T1000 (cell line): ENCODE results near the gene PARP4.
"Not testable (repeated sequence)": the region's sequence is repeated elsewhere in the genome, so short reads cannot be mapped to it uniquely, and the experiment has no call there.

Experiments
- DNase-seq: peaks from one replicate; lab custom pipeline; 2025; ENCODE audit warnings: mixed read lengths; lab: John Stamatoyannopoulos, UW

Gene PARP4

GRCh38 chr13:24505756-24506155, 6.8 kb downstream of the PARP4 start:
- no peak for DNase-seq

DNA sequence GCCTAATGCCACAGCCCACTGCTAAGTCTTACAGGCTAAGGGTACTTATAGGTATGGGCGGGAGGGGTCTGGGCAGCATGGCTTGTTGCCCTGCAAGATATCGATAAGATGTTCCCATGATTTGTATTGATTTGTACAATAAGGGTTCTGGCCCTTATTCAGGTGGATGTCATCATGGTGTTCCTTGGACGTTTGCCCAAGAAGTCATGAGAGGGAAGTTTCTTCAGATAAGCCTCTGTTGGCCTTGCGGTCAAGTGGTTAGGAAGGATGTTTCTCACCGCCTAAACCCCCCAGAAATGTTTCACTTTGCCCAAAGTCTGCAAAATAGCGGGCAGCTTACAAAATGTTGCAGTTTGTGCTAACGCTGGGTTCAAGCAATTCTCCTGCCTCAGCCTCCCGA, 7.3 kb downstream of the PARP4 start:
- DNase-seq = no peak

GRCh38 chr13:24503379-24503696, 9.2 kb downstream of the PARP4 start:
- DNase-seq = no peak

DNA sequence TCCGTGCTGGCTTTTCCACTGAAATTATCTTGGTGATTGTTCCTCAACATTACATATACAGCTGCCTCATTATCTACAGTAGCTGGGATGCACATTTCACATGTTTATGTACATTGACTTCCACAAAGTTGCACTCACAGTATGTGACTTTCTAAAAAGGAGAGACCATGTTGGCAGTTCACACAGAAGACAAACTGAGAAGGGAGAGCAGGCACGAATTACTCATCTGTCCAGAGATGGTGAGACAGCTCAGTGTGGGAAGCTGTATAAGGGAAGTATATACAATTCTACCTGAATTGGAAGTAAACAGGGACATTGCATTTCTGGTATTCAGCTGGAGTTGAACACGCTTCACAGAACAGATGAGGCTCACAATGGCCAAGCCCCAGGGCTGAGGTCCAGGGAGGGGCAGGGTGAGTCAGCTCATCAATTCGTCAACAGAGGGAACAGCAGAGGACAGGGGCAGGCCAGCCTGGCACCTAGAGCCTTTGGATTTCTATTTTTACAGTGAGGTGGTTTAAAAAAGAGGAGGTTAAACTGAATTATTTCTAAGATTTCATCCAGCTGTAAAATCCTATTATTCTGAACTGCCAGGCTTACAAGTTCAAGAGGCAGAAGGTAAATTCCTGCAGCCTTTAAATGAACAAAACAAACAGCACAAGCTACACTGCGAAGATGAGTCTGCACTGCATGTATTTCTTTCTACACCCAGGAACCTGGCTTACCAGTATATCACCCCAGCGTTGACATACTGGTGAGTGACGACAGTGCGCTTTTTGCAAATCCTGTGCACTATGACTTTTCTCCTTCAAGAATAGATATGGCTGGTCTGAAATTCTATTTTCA, 9.8 kb downstream of the PARP4 start:
- no peak for DNase-seq

- DNase-seq = no peak
Observed at GRCh38 chr13:24500977-24501376, 11.6 kb downstream of the PARP4 start.

- no peak for DNase-seq
Observed at GRCh38 chr13:24497742-24498141, 14.8 kb downstream of the PARP4 start.

DNA sequence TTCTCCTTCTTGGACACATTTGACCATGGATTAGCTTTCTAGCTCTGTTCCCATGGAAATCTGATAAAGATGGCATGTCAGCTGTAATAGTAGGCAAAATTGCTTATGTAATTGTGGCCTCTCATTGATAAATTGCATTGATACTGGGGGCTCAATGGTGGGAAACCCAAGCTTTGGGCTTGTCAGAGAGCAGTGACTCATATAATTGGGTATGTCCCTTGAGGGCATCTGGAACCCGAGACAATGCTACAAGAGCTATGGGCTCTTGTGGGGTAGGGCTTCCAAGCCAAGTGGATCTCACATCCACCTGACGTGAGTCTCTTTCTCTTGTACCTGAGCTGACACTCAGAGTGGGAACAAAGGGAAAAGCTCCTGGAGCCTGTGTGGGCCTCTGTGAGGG, 16.3 kb downstream of the PARP4 start:
- not testable (repeated sequence) for DNase-seq

DNA sequence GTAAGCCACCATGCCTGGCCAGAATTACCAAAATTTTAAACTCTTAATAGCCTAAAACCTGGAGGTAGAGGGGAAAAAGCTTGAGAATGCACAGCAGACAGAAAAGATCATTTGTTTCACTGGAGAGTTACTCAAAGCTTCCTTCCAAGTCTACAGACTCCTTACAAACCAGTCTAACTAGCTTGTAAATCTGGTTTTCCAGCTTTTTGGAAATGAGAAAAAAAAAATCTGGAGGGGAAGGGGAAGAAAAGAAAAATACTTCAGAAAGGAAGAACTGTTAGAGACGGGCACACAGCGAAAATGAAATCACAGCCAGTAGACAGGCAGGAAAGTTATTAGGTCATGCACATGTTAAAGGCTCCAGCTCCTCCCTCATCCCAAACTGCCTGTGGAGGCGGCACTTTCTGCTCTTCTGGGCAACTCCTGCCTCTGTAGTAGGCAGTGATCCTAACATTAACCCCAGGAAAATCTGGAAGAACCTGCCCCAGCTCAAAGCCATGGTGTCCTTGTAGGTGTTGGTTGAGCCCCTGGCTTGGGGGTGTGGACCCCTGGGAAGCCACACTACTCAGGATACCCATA, 17.3 kb downstream of the PARP4 start:
- no peak for DNase-seq

- no peak for DNase-seq
Observed at GRCh38 chr13:24493356-24493755, 19.2 kb downstream of the PARP4 start.

DNA sequence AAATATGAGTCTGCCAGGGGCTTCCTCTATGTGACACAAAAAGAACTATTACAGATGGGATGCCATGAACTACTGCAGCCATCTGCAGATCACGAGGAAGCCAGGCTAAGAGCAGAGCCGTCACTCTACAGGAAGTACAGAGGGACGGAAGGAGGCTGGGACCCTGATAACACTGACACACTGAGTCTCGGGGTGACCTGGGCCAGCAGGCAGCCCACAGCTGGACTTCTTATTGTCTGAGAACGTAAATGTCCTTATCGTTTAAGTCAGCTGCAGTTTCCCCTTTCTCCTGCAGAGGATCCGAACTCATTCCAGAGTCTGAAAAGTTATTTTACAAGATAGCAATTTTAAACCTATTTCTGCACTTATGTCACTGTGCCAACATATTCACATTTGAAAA, 20.7 kb downstream of the PARP4 start:
- no peak for DNase-seq

DNA sequence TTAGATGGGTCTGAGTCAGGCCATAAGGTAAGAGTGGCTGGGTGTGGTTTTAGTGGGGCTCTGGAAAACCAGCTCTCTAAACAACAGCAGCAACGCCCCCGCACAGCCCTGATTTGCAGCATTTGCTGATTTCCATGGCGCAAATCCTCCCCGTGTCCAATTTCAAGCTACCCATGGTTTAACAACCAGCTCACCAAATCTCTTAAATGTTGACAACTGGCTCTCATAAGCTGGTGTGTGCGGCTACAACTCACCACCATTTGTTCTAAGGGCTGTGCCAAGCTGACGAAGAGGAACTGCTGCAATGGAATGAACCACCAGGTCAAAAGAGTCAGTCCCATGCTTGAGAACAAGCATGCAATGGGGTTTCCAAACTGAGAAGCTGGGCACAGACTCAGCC, 22.9 kb downstream of the PARP4 start:
- no peak for DNase-seq

- DNase-seq = not testable (repeated sequence)
Observed at GRCh38 chr13:24488092-24488491, 24.5 kb downstream of the PARP4 start.

GRCh38 chr13:24486017-24486657, 26.4 kb downstream of the PARP4 start:
- not testable (repeated sequence) for DNase-seq

- DNase-seq = no peak
Observed at GRCh38 chr13:24473686-24474085, 38.9 kb downstream of the PARP4 start.

DNA sequence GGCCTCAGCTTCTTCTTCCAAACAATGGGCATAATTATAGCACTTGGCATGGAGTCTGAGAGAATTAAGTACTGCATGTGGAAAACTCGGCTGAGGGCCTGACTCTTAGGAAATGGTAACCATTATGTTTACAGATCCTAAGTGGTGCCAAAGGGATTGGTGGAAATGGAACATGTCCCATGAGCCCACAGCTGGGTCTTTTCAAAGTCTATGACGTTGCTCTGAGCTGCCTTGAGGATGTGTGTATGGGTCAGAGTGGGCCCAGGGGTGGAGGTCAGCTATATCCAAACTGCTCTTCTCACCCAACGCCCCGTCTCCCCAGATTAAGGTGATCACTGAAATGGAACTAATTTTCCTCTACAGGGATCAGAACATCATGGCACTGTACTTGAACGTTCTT, 40.4 kb downstream of the PARP4 start:
- DNase-seq = not testable (repeated sequence)

DNA sequence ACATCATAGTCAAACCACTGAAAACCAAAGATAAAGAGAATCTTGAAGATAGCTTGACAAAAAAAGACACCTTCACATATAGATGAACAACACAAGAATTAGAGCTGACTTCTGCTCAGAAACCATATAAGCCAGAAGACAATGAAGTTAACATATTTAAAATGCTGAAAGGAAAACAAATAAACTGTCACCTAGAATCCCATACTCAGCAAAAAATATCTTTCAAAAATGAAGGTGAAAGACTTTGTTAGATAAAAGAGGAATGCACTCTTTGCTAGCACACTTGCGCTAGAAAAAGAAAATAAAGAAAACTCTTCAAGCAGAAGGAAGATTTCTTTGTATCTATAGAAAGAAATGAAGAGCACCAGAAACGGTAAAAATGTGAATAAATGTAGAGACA, 49.5 kb downstream of the PARP4 start:
- DNase-seq = no peak

- no peak for DNase-seq
Observed at GRCh38 chr13:24460256-24460655, 52.3 kb downstream of the PARP4 start.

DNA sequence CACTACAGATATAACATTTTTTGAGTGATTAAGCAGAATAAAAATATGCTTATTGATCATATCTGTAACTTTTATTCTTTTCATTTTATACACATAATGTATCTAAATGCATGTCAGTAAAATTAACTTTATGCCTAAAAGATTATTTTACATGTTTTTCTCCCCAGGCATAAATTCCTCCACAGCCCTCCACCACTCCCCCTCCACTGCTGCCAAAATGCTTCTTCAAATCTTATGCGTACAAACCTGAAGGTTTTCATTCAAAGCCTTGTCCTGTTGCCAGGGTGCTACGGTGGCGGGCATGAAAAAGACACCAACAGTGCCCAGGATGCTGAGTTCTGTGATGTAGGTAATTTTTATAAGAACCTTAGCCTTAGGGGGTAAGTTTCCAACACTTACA, 52.9 kb downstream of the PARP4 start:
- no peak for DNase-seq

DNA sequence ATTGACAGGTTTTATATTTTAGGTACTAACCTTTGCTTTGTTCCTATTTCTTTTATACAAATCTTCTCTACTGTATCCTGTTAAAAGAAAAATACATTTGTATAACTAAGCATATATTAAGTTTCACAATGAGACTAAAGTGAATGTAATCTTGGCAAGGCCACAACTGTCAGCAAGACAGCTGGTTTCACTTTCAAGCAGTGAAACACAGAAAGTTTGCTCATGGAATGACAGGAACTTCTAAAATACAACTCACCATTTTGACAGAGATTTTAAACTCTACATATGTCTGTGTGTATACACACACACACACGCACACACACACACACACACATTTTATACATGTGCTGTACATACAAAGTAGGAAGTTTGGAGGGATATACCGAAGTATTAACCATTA, 53.3 kb downstream of the PARP4 start:
- no peak for DNase-seq

DNA sequence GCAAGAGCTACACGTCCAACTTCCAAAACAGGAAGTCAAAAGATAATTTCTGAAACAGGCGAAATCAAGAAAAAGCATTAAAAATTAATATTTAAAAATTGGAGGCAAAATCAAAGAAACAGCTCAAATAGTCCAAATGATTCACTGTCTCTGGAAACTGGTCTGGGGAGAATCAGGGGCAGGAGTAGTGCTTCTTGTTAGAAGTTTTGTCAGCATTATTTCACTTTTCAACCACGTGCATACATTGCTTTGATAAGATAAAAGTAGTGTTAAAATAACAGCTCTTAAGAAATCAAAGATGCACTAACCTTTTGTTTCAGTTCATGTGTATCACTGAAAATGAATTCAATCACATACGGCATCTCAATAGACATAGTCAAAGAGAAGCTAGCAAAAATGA, 53.8 kb downstream of the PARP4 start:
- DNase-seq = no peak

DNA sequence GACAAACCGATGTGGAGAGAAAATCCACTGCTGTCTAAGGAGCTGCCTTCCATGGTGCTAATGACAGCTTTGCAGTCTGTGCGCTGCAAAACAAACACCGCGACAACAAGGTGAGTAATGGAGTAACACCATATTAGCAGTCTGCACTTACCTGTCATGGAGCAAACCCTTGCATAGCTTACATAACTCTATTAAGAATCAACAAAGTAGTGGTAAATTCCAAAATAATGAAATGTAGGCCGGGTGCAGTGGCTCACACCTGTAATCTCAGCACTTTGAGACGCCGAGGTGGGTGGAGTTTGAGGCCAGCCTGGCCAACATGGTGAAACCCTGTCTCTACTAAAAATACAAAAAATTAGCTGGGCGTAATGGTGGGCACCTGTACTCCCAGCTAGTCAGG, 56.2 kb downstream of the PARP4 start:
- DNase-seq = no peak

DNA sequence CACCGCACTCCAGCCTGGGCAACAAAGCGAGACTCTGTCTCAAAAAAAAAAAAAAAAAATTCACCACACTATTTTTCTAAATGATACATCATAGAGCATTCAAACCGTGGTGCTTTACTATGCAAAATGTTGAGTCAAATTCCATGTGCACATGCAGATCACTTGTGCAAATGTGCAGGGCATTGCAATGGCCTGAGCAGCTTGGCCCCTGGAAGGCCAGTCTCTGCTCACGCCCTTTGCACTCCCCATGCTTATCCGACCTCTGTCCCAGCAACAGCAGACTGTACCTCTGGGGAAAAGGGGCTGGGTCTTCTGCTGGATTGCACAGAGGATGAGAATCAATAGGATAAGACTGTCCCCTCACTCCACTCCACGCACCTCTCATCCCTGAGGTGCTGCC, 58.5 kb downstream of the PARP4 start:
- no peak for DNase-seq

DNA sequence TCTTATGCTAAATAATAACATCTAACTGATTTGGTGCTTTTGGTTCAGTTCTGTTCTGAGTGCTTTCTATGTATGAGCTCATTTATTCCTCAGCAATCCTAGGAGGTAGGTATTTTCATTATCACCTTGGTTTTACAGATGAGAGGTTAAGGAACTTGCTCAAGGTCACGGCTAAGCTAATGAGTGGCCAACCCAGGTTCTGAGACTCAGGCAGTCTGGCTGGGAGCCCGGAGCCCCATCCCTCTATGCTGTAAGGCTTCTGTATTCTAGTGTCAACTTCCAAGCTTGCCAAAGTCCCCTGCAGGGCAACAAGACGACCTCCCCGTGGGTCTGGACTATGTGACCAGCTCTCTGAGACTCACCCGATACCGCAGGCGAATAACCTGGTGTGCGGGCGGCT, 60.5 kb downstream of the PARP4 start:
- DNase-seq = no peak

DNA sequence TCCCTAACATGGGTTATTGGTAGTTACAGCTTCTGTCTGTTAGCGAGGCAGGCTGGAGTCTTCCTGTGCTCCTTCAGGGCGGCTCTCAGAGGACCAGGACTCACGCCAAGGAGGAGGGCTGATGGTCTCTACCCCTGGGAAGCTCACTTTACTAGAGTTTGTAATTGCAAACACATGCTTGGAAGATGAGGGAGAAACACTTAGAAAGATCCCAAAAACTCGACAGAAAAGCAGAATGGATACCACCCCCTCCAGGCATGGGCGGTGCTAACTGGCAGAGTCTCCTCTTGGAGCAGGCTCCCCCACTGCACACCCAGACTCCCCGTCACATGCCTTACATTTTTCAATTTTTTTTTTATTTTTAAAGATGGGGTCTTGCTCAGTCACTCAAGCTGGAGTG, 62.0 kb downstream of the PARP4 start:
- no peak for DNase-seq
